Measurements from ENCODE around the gene KCNAB1. TPM values are rescaled to one million over a fixed set of nuclear protein-coding genes. Genes with fewer than 3 reads are reported as not detected.

KCNAB1 gene
- total and polyA plus RNA-seq, 10 of the 15 experiments (the other 5 are each of a cell fraction or from before 2014, with no cell fraction given), result 0.11 to 0.69 (median 0.43) TPM; not detected in 6

- H2AFZ ChIP-seq (ENCODE audit: control insufficient read depth, low read depth, low read length), result no peak overlapping the region
- POLR2A ChIA-PET, result no interaction called here
- H3K27me3 ChIP-seq (replicated peaks in 1 of 2; ENCODE audit: control insufficient read depth in 2 of 2, insufficient read depth in 2 of 2, low read length in 1 of 2), result no peaks in the 10 kb centered on the region; a peak in 1 of 4 replicates
- SMC1A ChIA-PET (ENCODE audit: uncharacterized antibody, unreplicated experiment), result interaction anchor here (1.0 kb wide), 1 partner anchor 14 kb away, joined by 3 read pairs; no protein-coding TSS in a partner anchor
- no peaks in the 10 kb centered on the region for H3K79me2 ChIP-seq (ENCODE audit: control insufficient read depth, insufficient read depth, low read length)
- intact Hi-C loops (cut with micrococcal nuclease; ENCODE audit: unreplicated experiment), result no loop called here
- H3K4me3 ChIP-seq, result no peak overlapping the region
- no peaks in the 10 kb centered on the region for H3K36me3 ChIP-seq (ENCODE audit: control insufficient read depth in 2 of 2, insufficient read depth in 2 of 2, low read length in 1 of 2)
- no TSS peak for BruUV-seq (replicated peaks)
- CTCF ChIA-PET, result no interaction called here
- no peak overlapping the region for H3K4me2 ChIP-seq (ENCODE audit: control insufficient read depth, insufficient read depth)
- FAIRE-seq (no peak), ATAC-seq (no peak), DNase-seq (ENCODE audit: low read depth, low spot score) (no peak)
- in situ Hi-C loops (cut with MboI), result no loop called here
- no peaks in the 10 kb centered on the region for H3K4me1 ChIP-seq (ENCODE audit: control insufficient read depth, insufficient read depth, low read length)
- no peaks in the 10 kb centered on the region; the same call in 1 of the 2 replicates for H4K20me1 ChIP-seq (ENCODE audit: control insufficient read depth, insufficient read depth)
- no peak overlapping the region for H3K27ac ChIP-seq (ENCODE audit: control insufficient read depth, insufficient read depth)
- H3K9me3 ChIP-seq (replicated peaks; ENCODE audit: control insufficient read depth, insufficient read depth, low read length), result no peaks in the 10 kb centered on the region
- H3K9ac ChIP-seq (ENCODE audit: control insufficient read depth, insufficient read depth, low read length), result no peak overlapping the region
- RAD21 ChIA-PET (ENCODE audit: unreplicated experiment), result no interaction called here
- no peak for TF ChIP-seq ZBTB11 (CRISPR knock-in tag; IDR thresholded peaks at IDR 0.05)
- TF ChIP-seq, protein P1, sequence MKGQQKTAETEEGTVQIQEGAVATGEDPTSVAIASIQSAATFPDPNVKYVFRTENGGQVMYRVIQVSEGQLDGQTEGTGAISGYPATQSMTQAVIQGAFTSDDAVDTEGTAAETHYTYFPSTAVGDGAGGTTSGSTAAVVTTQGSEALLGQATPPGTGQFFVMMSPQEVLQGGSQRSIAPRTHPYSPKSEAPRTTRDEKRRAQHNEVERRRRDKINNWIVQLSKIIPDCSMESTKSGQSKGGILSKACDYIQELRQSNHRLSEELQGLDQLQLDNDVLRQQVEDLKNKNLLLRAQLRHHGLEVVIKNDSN (IDR thresholded peaks at IDR 0.05; ENCODE audit: borderline replicate concordance, extremely low read length, insufficient read depth, low read depth, low read length), result no peak
- TF ChIP-seq POLR2AphosphoS2 (IDR thresholded peaks at IDR 0.05; ENCODE audit: low read depth, low read length), result no peak
- no peak for TF ChIP-seq CEBPB (IDR thresholded peaks at IDR 0.05; ENCODE audit: borderline replicate concordance in 1 of 2, low read depth in 2 of 2, low read length in 2 of 2)
- no peak for TF ChIP-seq KLF5 (IDR thresholded peaks at IDR 0.05; ENCODE audit: partially characterized antibody)
- TF ChIP-seq ATF2 (IDR thresholded peaks at IDR 0.05; ENCODE audit: low read length), result no peak
- TF ChIP-seq ETV6 (conservative IDR thresholded peaks at IDR 0.05 in 1 of 2, IDR thresholded peaks at IDR 0.05 in 1 of 2; ENCODE audit: borderline replicate concordance in 1 of 2, low read depth in 1 of 2), result no peak
- no peak for TF ChIP-seq DPF2 (IDR thresholded peaks at IDR 0.05)
- TF ChIP-seq RFX5 (IDR thresholded peaks at IDR 0.05; ENCODE audit: low read depth, low read length), result no peak
- TF ChIP-seq JUND (IDR thresholded peaks at IDR 0.05; ENCODE audit: low read depth, low read length), result no peak
- TF ChIP-seq MYC (IDR thresholded peaks at IDR 0.05; ENCODE audit: insufficient read depth, insufficient read length, insufficient replicate concordance, low read length, severe bottlenecking), result no peak
- TF ChIP-seq CREB1 (IDR thresholded peaks at IDR 0.05; ENCODE audit: low read depth), result no peak
- TF ChIP-seq IRF5 (IDR thresholded peaks at IDR 0.05; ENCODE audit: borderline replicate concordance), result no peak
- no peak for TF ChIP-seq FOXM1 (IDR thresholded peaks at IDR 0.05; ENCODE audit: low read depth, low read length)
- no peak for TF ChIP-seq CBX5 (IDR thresholded peaks at IDR 0.05; ENCODE audit: low read depth)
- no peak for TF ChIP-seq PAX8 (IDR thresholded peaks at IDR 0.05)
- TF ChIP-seq PML (IDR thresholded peaks at IDR 0.05; ENCODE audit: low read length), result no peak
- TF ChIP-seq YY1 (IDR thresholded peaks at IDR 0.05; ENCODE audit: low read depth, low read length), result no peak
- no peak for TF ChIP-seq NR2C2 (IDR thresholded peaks at IDR 0.05; ENCODE audit: borderline replicate concordance, control insufficient read depth, insufficient read length, low read depth)
These were observed 228.7 kb downstream of the KCNAB1 start for GRCh38 chr3:156349111-156349510.
